DMS53 (cell line): Measurements from ENCODE around the gene TMEM82.
A peak's percentile ranks its signal among the peaks of the same experiment; 100 is the strongest.

ENCODE experiments used
- DNase-seq: peaks from one replicate; lab custom pipeline; 2025; lab: John Stamatoyannopoulos, UW

Gene TMEM82

GRCh38 chr1:15720861-15721260 is 21.4 kb upstream of the TMEM82 start:
- no peak for DNase-seq

- no peak for DNase-seq
These were observed 19.9 kb upstream of the TMEM82 start for GRCh38 chr1:15722411-15722810.

- no peak for DNase-seq
These were observed 19.3 kb upstream of the TMEM82 start for GRCh38 chr1:15722836-15723532.

- DNase-seq, result peak; percentile 14
These were observed 18.6 kb upstream of the TMEM82 start for GRCh38 chr1:15723631-15724246.

- DNase-seq, result no peak
These were observed 17.1 kb upstream of the TMEM82 start for GRCh38 chr1:15724949-15725880.

GRCh38 chr1:15726508-15726907 is 15.8 kb upstream of the TMEM82 start:
- no peak for DNase-seq

GRCh38 chr1:15727021-15727420 is 15.3 kb upstream of the TMEM82 start:
- no peak for DNase-seq

- no peak for DNase-seq
These were observed 14.9 kb upstream of the TMEM82 start for GRCh38 chr1:15727424-15727823.

GRCh38 chr1:15727866-15728534 is 14.3 kb upstream of the TMEM82 start:
- DNase-seq, result no peak

GRCh38 chr1:15728937-15729657 is 13.2 kb upstream of the TMEM82 start:
- DNase-seq, result no peak

GRCh38 chr1:15730423-15730822 is 11.9 kb upstream of the TMEM82 start:
- no peak for DNase-seq

- no peak for DNase-seq
These were observed 11.4 kb upstream of the TMEM82 start for GRCh38 chr1:15730936-15731335.

- DNase-seq, result no peak
These were observed 10.3 kb upstream of the TMEM82 start for GRCh38 chr1:15731735-15732685.

GRCh38 chr1:15732686-15733081 is 9.6 kb upstream of the TMEM82 start:
- DNase-seq, result no peak

- DNase-seq, result no peak
These were observed 9.0 kb upstream of the TMEM82 start for GRCh38 chr1:15733218-15733725.

- DNase-seq, result no peak
These were observed 8.5 kb upstream of the TMEM82 start for GRCh38 chr1:15733726-15734226.

GRCh38 chr1:15734296-15734695 is 8.0 kb upstream of the TMEM82 start:
- no peak for DNase-seq

- DNase-seq, result no peak
These were observed 7.4 kb upstream of the TMEM82 start for GRCh38 chr1:15734901-15735300.

- DNase-seq, result peak; percentile 80
These were observed 6.8 kb upstream of the TMEM82 start for GRCh38 chr1:15735304-15736037.
